BE2C (cell line): ENCODE measurements around the gene ANKRD44.

ENCODE experiments used
- DNase-seq: peaks from one replicate; pipeline ENCODE4 v3.0.0-alpha.2; 2020
- H3K27me3 ChIP-seq: fragments of 250-450 bp; sonication (Bioruptor Pico); 2 replicates; pipeline ENCODE4 v1.5.1; 2020; ENCODE audit warnings: mild to moderate bottlenecking
- H3K36me3 ChIP-seq: fragments of 250-450 bp; sonication (Bioruptor Pico); 2 replicates; pipeline ENCODE4 v1.5.1; 2020; ENCODE audit warnings: mild to moderate bottlenecking
- H3K4me1 ChIP-seq: fragments of 250-450 bp; sonication (Bioruptor Pico); 2 replicates; pipeline ENCODE4 v1.5.1; 2020
- H3K4me3 ChIP-seq: 2 replicates; pipeline ENCODE4 v1.5.1; 2011; ENCODE audit warnings: low read depth, low read length
- H3K9me3 ChIP-seq: fragments of 250-450 bp; sonication (Bioruptor Pico); 2 replicates; pipeline ENCODE4 v1.5.1; 2020
- CTCF ChIP-seq: IDR thresholded peaks from 2 replicates; pipeline ENCODE4 v1.5.1; 2012; ENCODE audit warnings: mild to moderate bottlenecking, low read depth, low read length

The ANKRD44 gene

GRCh38 chr2:196989496-196989895 lies 321.1 kb downstream of the ANKRD44 start:
- H3K36me3 ChIP-seq = no peaks in the 10 kb centered on the region
- TF ChIP-seq CTCF = no peak
- DNase-seq = no peak

GRCh38 chr2:196988639-196989038 lies 321.9 kb downstream of the ANKRD44 start:
- Histone ChIP-seq H3K36me3 (no peaks in the 10 kb centered on the region), H3K4me3 (no peak overlapping the region; the same call in 1 of the 2 replicates), H3K27me3 (no peaks in the 10 kb centered on the region), H3K9me3 (no peaks in the 10 kb centered on the region), H3K4me1 (peaks cover 11% of the 10 kb centered on the region)
- DNase-seq = no peak
- no peak for TF ChIP-seq CTCF

More at GRCh38 chr2:196989496-196989895, 321.1 kb downstream of the ANKRD44 start:
- Histone ChIP-seq H3K4me3 (no peak overlapping the region), H3K27me3 (no peaks in the 10 kb centered on the region), H3K9me3 (no peaks in the 10 kb centered on the region), H3K4me1 (peaks cover 11% of the 10 kb centered on the region)

GRCh38 chr2:196987649-196988364 lies 322.8 kb downstream of the ANKRD44 start:
- DNase-seq = peak; percentile 48
- Histone ChIP-seq H3K27me3 (no peaks in the 10 kb centered on the region), H3K4me1 (peaks cover 11% of the 10 kb centered on the region), H3K36me3 (no peaks in the 10 kb centered on the region), H3K4me3 (peak overlapping the region; percentile 29), H3K9me3 (no peaks in the 10 kb centered on the region)
- TF ChIP-seq CTCF = no peak

- H3K4me3 ChIP-seq = no peak overlapping the region; the same call in 1 of the 2 replicates
- H3K36me3 ChIP-seq = no peaks in the 10 kb centered on the region
- H3K4me1 ChIP-seq = peaks cover 11% of the 10 kb centered on the region
- no peak for TF ChIP-seq CTCF
- H3K9me3 ChIP-seq = no peaks in the 10 kb centered on the region
- no peaks in the 10 kb centered on the region for H3K27me3 ChIP-seq
- no peak for DNase-seq
Measured at GRCh38 chr2:196987298-196987648, 323.3 kb downstream of the ANKRD44 start.

GRCh38 chr2:196985511-196986183 lies 324.9 kb downstream of the ANKRD44 start:
- Histone ChIP-seq H3K27me3 (no peaks in the 10 kb centered on the region), H3K36me3 (no peaks in the 10 kb centered on the region), H3K4me3 (no peak overlapping the region), H3K9me3 (no peaks in the 10 kb centered on the region), H3K4me1 (peaks cover 11% of the 10 kb centered on the region)
- TF ChIP-seq CTCF = no peak
- no peak for DNase-seq

GRCh38 chr2:196984903-196985302 lies 325.7 kb downstream of the ANKRD44 start:
- no peak for DNase-seq
- Histone ChIP-seq H3K27me3 (no peaks in the 10 kb centered on the region), H3K4me1 (peaks cover 11% of the 10 kb centered on the region), H3K4me3 (no peak overlapping the region), H3K36me3 (no peaks in the 10 kb centered on the region), H3K9me3 (no peaks in the 10 kb centered on the region)
- no peak for TF ChIP-seq CTCF
